Activated CD8-positive, alpha-beta T cell treated with anti-CD3 and anti-CD28 coated beads, Interleukin-2, amount 10 ng/mL, durations not matched to agents 7 days and 5 days (primary cell): ENCODE measurements around the gene PDRG1. TPM values are rescaled to one million over a fixed set of nuclear protein-coding genes. Genes with fewer than 3 reads are reported as not detected.
"Not testable (repeated sequence)": the region's sequence is repeated elsewhere in the genome, so short reads cannot be mapped to it uniquely, and the experiment has no call there.

ENCODE experiments used
- ATAC-seq: fragments of 150-1000 bp; cut with Tn5 transposase; one replicate; pipeline ENCODE4 v1.10.0; 2021; ENCODE audit warnings: moderate library complexity
- CTCF ChIA-PET: fragments of 350-600 bp; sonication (Branson Sonifier 250); formaldehyde crosslinking; loops from one replicate; lab custom pipeline; 2021; ENCODE audit warnings: antibody characterized with exemption; lab: Charles Lee
- POLR2A ChIA-PET: fragments of 350-600 bp; sonication (Branson Sonifier 250); formaldehyde crosslinking; loops from one replicate; lab custom pipeline; 2021; ENCODE audit warnings: antibody characterized with exemption; lab: Charles Lee
- DNase-seq: peaks from one replicate; pipeline ENCODE4 v3.0.0-alpha.2; 2020
- H3K27ac Mint-ChIP-seq: one replicate; pipeline ENCODE4 v1.8.0; 2021; ENCODE audit warnings: mild to moderate bottlenecking, mixed read lengths
- H3K27me3 Mint-ChIP-seq: one replicate; pipeline ENCODE4 v1.8.0; 2021; ENCODE audit warnings: low read depth, mixed read lengths
- H3K36me3 Mint-ChIP-seq: one replicate; pipeline ENCODE4 v1.8.0; 2021; ENCODE audit warnings: low read depth, mixed read lengths
- H3K4me1 Mint-ChIP-seq: one replicate; pipeline ENCODE4 v1.8.0; 2021; ENCODE audit warnings: low read depth, mixed read lengths
- H3K4me3 Mint-ChIP-seq: one replicate; pipeline ENCODE4 v1.8.0; 2021; ENCODE audit warnings: mild to moderate bottlenecking, mixed read lengths
- H3K9me3 Mint-ChIP-seq: one replicate; pipeline ENCODE4 v1.8.0; 2022; ENCODE audit warnings: mixed read lengths; ENCODE audit not compliant: insufficient read depth
- total RNA-seq, 2 experiments: library from RNA; stranded (reverse); gene quantifications; one replicate each; pipeline ENCODE4 v1.2.3, GENCODE V29; 2021

PDRG1 gene
- total RNA-seq, 2 experiments from 2014 or later, result 15.0 to 16.1 TPM

DNA sequence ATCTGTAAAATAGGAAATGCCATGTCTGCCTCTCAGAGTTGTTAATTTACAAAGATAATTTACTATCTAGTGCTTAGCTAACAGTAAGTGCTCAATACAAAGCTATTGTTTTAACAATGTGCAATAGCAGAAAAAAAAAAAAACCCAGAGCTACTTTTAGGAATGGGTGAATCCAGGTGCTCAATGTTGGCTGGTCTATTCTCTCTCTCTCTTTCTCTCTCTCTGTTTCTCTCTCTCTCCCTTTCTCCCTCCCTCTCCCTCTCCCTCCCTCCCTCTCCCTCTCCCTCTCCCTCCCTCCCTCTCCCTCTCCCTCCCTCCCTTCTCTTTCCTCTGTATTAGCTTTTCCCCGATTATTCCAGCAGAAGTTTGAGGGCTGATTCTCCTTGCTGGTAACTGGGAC lies 14.0 kb downstream of the PDRG1 start:
- Mint-ChIP-seq H3K4me3 (no peak overlapping the region), H3K27me3 (no peaks in the 10 kb centered on the region), H3K4me1 (no peaks in the 10 kb centered on the region), H3K36me3 (no peaks in the 10 kb centered on the region), H3K9me3 (no peaks in the 10 kb centered on the region), H3K27ac (no peak overlapping the region)
- no peak for ATAC-seq
- ChIA-PET POLR2A (interaction anchor here (0.6 kb wide), 1 partner anchor 14 kb away, joined by 3 read pairs; the partner anchor contains the start of gene PDRG1), CTCF (interaction anchor here (1.2 kb wide), 1 partner anchor 14 kb away, joined by 3 read pairs; the partner anchor contains the start of gene PDRG1)
- DNase-seq, result no peak

DNA sequence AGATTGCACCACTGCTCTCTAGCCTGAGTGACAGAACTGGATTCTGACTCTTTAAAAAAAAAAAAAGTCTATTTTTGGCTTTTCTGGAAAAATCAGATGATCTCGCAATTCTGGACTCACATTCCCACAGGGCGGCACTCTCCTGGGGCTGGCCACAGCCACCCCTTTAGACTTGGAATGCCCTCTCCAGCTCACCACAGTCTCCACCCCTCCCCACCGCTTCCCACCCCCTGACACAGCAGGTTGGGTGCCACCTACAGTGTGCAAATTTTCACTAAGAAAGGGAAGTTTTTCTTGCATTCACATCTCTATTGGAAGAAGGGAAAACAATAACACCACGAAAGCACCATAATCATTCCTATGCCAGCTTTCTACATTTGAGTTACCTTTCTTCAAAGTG lies 15.4 kb downstream of the PDRG1 start:
- no peak for DNase-seq
- POLR2A ChIA-PET, result no interaction called here
- ATAC-seq, result no peak

DNA sequence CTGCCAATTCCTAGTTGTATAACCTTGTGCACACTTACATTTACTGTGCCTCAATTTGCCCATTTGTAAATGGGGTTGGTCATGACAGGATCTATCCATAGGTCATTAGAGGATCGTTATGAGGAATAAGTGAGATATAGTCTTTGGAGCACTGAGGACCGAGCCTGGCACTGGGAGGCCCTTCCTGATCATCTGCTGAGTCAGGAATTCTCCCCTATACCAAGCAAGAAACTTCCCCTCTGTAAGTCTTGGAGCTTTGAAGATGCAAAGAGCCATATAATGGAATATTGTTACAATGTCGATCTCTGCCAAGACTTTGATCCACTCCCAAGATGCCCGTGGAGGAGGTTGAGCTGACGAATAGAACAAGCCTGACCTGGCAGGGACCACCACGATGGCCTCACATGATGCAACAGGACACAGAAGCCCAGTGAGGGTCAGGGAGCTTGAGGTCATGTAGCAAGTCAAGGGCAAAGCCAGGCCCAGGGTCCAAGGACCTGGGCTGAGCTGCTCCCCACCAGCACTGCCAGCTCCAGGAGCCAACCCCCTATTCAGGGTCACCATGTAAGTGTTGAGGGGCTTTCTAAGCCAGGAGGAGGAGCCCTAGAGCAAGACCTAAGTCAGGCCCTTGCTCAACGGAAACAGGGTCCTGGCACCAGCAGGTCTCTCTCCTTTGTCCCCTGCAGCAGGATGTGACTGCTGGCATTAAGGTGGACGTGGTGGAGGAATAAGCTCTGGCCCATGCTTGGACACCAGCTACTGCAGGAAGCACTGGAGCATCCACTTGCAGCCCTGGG lies 16.7 kb downstream of the PDRG1 start:
- no peak for DNase-seq
- H3K36me3 Mint-ChIP-seq, result no peaks in the 10 kb centered on the region
- no peak overlapping the region for H3K4me3 Mint-ChIP-seq
- ATAC-seq, result no peak
- H3K4me1 Mint-ChIP-seq, result no peaks in the 10 kb centered on the region
- CTCF ChIA-PET, result interaction anchor here (1.3 kb wide), 2 partner anchors 16 to 17 kb away, joined by 3 read pairs; partner anchors contain the start of gene PDRG1
- H3K27me3 Mint-ChIP-seq, result peaks cover 6% of the 10 kb centered on the region
- POLR2A ChIA-PET, result no interaction called here
- no peaks in the 10 kb centered on the region for H3K9me3 Mint-ChIP-seq
- no peak overlapping the region for H3K27ac Mint-ChIP-seq

More for the DNA sequence above, 15.4 kb downstream of the PDRG1 start:
- H3K27me3 Mint-ChIP-seq, result peaks cover under 1% of the 10 kb centered on the region
- CTCF ChIA-PET, result interaction anchor here (1.3 kb wide), 1 partner anchor 15 kb away, joined by 3 read pairs; the partner anchor contains the start of gene PDRG1
- no peaks in the 10 kb centered on the region for H3K36me3 Mint-ChIP-seq
- H3K27ac Mint-ChIP-seq, result no peak overlapping the region
- H3K4me1 Mint-ChIP-seq, result no peaks in the 10 kb centered on the region
- H3K4me3 Mint-ChIP-seq, result no peak overlapping the region
- no peaks in the 10 kb centered on the region for H3K9me3 Mint-ChIP-seq

DNA sequence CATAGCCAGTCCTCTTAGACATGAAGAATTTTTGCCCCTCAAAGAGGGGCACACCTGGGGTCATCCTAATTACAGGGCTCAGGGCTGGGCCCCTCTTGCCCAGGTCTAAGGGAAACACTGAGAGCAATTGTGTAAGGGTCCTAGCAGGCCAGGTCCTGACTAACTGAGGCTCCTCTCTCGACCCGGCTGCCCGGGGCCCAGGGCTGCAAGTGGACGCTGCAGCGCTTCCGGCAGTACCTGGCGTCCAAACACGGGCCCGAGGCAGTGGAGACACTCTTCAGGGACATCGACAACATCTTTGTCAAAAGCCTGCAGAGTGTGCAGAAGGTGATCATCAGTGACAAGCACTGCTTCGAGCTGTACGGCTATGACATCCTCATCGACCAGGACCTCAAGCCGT lies 17.4 kb downstream of the PDRG1 start:
- ATAC-seq (no peak), DNase-seq (no peak)
- no peaks in the 10 kb centered on the region for H3K36me3 Mint-ChIP-seq
- peaks cover 8% of the 10 kb centered on the region for H3K27me3 Mint-ChIP-seq
- no peak overlapping the region for H3K27ac Mint-ChIP-seq
- H3K4me3 Mint-ChIP-seq, result no peak overlapping the region
- CTCF ChIA-PET, result interaction anchor here (1.3 kb wide), 1 partner anchor 17 kb away, joined by 3 read pairs; the partner anchor contains the start of gene PDRG1
- H3K4me1 Mint-ChIP-seq, result no peaks in the 10 kb centered on the region
- H3K9me3 Mint-ChIP-seq, result no peaks in the 10 kb centered on the region
- POLR2A ChIA-PET, result no interaction called here

DNA sequence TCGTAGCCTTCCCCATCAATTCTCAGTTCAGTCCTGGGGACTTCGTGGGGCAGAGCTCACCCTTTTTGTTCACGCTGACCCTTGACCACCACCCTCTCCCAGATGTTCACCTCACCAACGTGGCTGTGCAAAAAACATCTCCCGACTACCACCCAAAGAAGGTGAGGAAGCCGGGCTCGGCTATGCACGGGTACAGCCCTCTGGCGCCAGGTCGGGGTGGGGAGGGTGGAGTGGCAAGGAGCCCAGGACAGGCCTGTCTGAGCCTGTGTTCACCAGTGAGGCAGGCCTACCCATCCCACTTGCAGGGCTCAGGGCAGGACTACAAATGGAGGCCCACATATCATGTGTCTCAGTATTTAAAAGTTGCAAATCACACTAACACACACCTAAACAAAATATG lies 18.1 kb downstream of the PDRG1 start:
- no peaks in the 10 kb centered on the region for H3K9me3 Mint-ChIP-seq
- H3K36me3 Mint-ChIP-seq, result no peaks in the 10 kb centered on the region
- H3K27ac Mint-ChIP-seq, result no peak overlapping the region
- no peak overlapping the region for H3K4me3 Mint-ChIP-seq
- H3K27me3 Mint-ChIP-seq, result peaks cover 12% of the 10 kb centered on the region
- no peaks in the 10 kb centered on the region for H3K4me1 Mint-ChIP-seq
- ChIA-PET CTCF (no interaction called here), POLR2A (no interaction called here)
- DNase-seq (no peak), ATAC-seq (no peak)

DNA sequence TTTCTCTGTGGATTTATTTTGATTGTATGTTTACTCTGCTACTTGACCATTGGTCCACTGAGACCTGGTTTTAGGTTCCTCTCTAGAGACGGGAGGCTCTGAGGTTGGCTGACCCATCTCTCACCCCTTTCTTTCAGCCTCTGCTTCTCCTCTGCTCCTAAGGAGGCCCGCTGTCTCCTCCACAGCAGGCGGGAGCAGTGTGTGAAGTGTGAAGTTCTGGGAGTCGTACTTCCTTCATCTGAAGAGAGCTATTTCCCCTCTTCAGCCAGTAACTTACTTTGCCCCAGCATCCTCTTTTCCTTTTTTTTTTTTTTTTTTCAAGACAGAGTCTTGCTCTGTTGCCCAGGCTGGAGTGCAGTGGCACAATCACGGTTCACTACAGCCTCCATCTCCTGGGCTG lies 21.1 kb downstream of the PDRG1 start:
- H3K4me1 Mint-ChIP-seq, result no peaks in the 10 kb centered on the region
- H3K36me3 Mint-ChIP-seq, result no peaks in the 10 kb centered on the region
- no peak overlapping the region for H3K4me3 Mint-ChIP-seq
- H3K27me3 Mint-ChIP-seq, result peaks cover 17% of the 10 kb centered on the region
- DNase-seq, result no peak
- H3K27ac Mint-ChIP-seq, result no peak overlapping the region
- ChIA-PET CTCF (no interaction called here), POLR2A (no interaction called here)
- H3K9me3 Mint-ChIP-seq, result no peaks in the 10 kb centered on the region
- no peak for ATAC-seq

DNA sequence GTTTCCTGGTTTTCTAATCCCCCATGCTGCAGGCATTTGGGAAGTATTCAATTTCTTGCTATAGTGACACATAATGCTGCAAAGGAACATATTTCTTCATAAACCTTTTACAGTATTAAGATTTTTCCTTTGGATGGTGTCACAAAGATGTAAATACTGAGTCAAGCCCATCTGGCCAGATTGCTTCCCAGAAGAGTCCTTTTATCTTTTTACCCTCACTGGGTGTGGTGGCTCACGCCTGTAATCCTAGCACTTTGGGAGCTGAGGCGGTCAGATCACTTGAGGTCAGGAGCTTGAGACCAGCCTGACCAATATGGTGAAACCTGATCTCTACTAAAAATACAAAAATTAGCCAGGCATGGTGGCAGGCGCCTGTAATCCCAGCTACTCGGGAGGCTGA lies 22.2 kb downstream of the PDRG1 start:
- H3K36me3 Mint-ChIP-seq, CTCF ChIA-PET, POLR2A ChIA-PET, ATAC-seq, H3K4me3 Mint-ChIP-seq, H3K4me1 Mint-ChIP-seq, H3K27ac Mint-ChIP-seq, H3K9me3 Mint-ChIP-seq, DNase-seq: not testable (repeated sequence)
- peaks cover 17% of the 10 kb centered on the region for H3K27me3 Mint-ChIP-seq

DNA sequence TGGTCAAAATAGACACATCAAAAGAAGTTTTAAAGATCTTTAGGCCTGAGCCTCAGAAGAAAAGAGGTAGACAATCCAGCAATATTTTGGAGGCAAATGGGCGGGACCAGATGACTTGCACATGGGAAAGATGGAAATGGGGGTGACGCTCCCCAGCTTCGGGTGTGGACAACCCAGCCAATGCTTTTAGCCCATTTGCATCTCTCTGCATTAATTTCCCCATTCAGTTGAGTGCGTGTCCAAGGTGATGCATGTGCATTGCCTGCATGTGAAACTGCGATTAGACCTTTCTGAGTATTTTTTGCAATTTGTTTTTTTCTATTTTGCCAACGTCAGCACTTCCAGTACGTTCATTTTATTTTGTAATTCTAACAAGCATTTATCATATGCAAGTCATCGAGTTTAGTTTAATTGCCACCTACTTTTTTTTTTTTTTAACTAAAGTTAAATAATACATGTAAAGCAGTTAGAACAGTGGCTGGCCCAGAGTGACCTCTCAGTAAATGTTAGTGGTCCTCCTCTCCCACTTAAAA lies 24.2 kb downstream of the PDRG1 start:
- CTCF ChIA-PET, result no interaction called here
- peaks cover 17% of the 10 kb centered on the region for H3K27me3 Mint-ChIP-seq
- POLR2A ChIA-PET, result no interaction called here
- no peaks in the 10 kb centered on the region for H3K36me3 Mint-ChIP-seq
- no peak overlapping the region for H3K4me3 Mint-ChIP-seq
- ATAC-seq, result no peak
- no peak for DNase-seq
- peaks cover 4% of the 10 kb centered on the region for H3K4me1 Mint-ChIP-seq
- H3K9me3 Mint-ChIP-seq, result no peaks in the 10 kb centered on the region
- H3K27ac Mint-ChIP-seq, result no peak overlapping the region

DNA sequence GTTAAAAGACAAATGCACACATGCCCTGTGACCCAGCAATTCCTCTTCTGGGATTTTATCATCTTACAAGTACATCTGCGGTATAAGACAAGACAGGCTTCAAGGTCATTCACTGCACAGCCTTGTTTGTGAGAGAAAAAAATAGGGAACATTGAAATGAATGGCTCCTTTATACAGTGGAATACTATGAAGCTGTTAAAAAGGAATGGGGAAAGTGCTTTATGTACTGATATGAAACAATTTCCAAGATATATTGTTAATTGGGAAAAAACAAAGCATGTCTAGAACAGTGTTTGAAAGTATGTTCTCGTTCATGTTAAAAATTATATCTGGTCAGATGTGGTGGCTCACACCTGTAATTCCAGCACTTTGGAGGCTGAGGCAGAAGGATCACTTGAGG lies 25.4 kb downstream of the PDRG1 start:
- CTCF ChIA-PET, result no interaction called here
- H3K27ac Mint-ChIP-seq, result no peak overlapping the region

DNA sequence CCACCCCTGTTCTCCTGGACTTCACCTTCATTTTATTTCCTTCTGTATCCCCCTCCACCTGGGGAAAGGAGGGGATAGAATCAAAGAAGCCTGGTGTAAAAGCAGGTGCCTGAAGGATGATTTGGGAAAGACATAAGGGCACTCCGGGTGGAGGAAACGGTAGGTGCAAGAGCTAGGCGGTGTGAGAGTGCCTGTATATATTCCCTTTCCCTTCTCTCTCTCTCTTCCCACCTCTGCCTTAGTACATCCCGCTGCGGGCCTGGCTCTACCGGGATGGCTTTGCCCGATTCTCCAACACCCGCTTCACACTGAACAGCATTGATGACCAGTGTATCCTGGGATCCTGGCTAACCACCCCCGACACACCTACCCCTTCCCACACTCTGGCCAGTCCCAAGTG lies 26.2 kb downstream of the PDRG1 start:
- Mint-ChIP-seq H3K4me1 (peaks cover 4% of the 10 kb centered on the region), H3K4me3 (no peak overlapping the region), H3K36me3 (no peaks in the 10 kb centered on the region), H3K27ac (no peak overlapping the region), H3K9me3 (no peaks in the 10 kb centered on the region), H3K27me3 (peaks cover 11% of the 10 kb centered on the region)
- ChIA-PET CTCF (no interaction called here), POLR2A (no interaction called here)
- ATAC-seq, result no peak
- no peak for DNase-seq

More for the DNA sequence above, 25.4 kb downstream of the PDRG1 start:
- ATAC-seq, result no peak
- DNase-seq, result no peak
- Mint-ChIP-seq H3K4me1 (peaks cover 4% of the 10 kb centered on the region), H3K27me3 (peaks cover 17% of the 10 kb centered on the region), H3K4me3 (no peak overlapping the region), H3K9me3 (no peaks in the 10 kb centered on the region), H3K36me3 (no peaks in the 10 kb centered on the region)
- POLR2A ChIA-PET, result no interaction called here

DNA sequence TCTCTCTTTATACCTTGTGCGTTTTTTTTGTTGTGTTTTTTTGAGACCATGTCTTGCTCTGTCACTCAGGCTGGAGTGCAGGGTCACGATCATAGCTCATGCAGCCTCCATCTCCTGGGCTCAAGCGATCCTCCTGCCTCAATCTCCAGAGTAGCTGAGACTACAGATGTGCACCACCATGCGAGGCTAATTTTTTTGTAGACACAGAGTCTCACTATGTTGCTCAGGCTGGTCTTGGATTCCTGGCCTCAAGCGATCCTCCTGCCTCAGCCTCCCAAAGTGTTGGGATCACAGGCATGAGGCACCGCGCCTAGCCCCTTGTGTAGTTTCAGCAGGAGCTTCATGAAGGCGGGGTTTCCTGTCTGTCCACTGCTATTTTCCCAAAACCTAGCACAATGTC lies 27.3 kb downstream of the PDRG1 start:
- H3K27me3 Mint-ChIP-seq, result peaks cover 14% of the 10 kb centered on the region
- no peak overlapping the region for H3K4me3 Mint-ChIP-seq
- H3K36me3 Mint-ChIP-seq, result no peaks in the 10 kb centered on the region
- no peak overlapping the region for H3K27ac Mint-ChIP-seq
- H3K9me3 Mint-ChIP-seq, result no peaks in the 10 kb centered on the region
- ATAC-seq (no peak), DNase-seq (no peak)
- peaks cover 4% of the 10 kb centered on the region for H3K4me1 Mint-ChIP-seq
- CTCF ChIA-PET, result no interaction called here
- POLR2A ChIA-PET, result no interaction called here
